Glutamatergic neuron (in vitro differentiated cells): ENCODE measurements around the gene KRT71. TPM values are rescaled to one million over a fixed set of nuclear protein-coding genes. Genes with fewer than 3 reads are reported as not detected.

Source experiments
- DNase-seq: peaks from one replicate; pipeline ENCODE4 v3.0.0; 2022
- H3K27ac Mint-ChIP-seq: one replicate; pipeline ENCODE4 v1.8.0; 2020; ENCODE audit warnings: mild to moderate bottlenecking, mixed read lengths, inconsistent platforms; ENCODE audit not compliant: unreplicated experiment
- H3K27me3 Mint-ChIP-seq: one replicate; pipeline ENCODE4 v1.8.0; 2020; ENCODE audit warnings: mild to moderate bottlenecking, moderate library complexity, mixed read lengths, inconsistent platforms; ENCODE audit not compliant: unreplicated experiment
- H3K36me3 Mint-ChIP-seq: one replicate; pipeline ENCODE4 v1.8.0; 2020; ENCODE audit warnings: mild to moderate bottlenecking, mixed read lengths, inconsistent platforms; ENCODE audit not compliant: unreplicated experiment
- H3K4me1 Mint-ChIP-seq: one replicate; pipeline ENCODE4 v1.8.0; 2020; ENCODE audit warnings: mild to moderate bottlenecking, low read depth, mixed read lengths, inconsistent platforms; ENCODE audit not compliant: unreplicated experiment
- H3K4me3 Mint-ChIP-seq: one replicate; pipeline ENCODE4 v1.8.0; 2020; ENCODE audit warnings: mild to moderate bottlenecking, mixed read lengths, inconsistent platforms; ENCODE audit not compliant: unreplicated experiment
- H3K9me3 Mint-ChIP-seq: one replicate; pipeline ENCODE4 v1.8.0; 2020; ENCODE audit warnings: mild to moderate bottlenecking, moderate library complexity, mixed read lengths, inconsistent platforms; ENCODE audit not compliant: unreplicated experiment
- CTCF ChIP-seq: fragments of 200-600 bp; sonication (generic); IDR thresholded peaks from one replicate; pipeline ENCODE4 v1.5.0; 2021; ENCODE audit not compliant: partially characterized antibody, unreplicated experiment
- total RNA-seq: library from RNA; stranded (reverse); fragmentation: NEBNext Ultra II Directional; extraction: Animal tissue kit (Norgen Biotek cat#: 25700); gene quantifications from one replicate; pipeline ENCODE4 v1.2.1, GENCODE V29; 2021; ENCODE audit not compliant: unreplicated experiment

KRT71 gene
- total RNA-seq, 1 donor from 2014 or later = not detected

GRCh38 chr12:52585946-52586345 lies 33.0 kb upstream of the KRT71 start:
- Mint-ChIP-seq H3K27ac (no peak overlapping the region), H3K4me1 (no peaks in the 10 kb centered on the region), H3K27me3 (peaks cover 2% of the 10 kb centered on the region), H3K4me3 (no peak overlapping the region), H3K36me3 (peaks cover 5% of the 10 kb centered on the region), H3K9me3 (peaks cover 1% of the 10 kb centered on the region)
- TF ChIP-seq CTCF = no peak
- DNase-seq = no peak

- H3K4me1 Mint-ChIP-seq = no peaks in the 10 kb centered on the region
Observed at GRCh38 chr12:52585066-52585465, 32.1 kb upstream of the KRT71 start.

GRCh38 chr12:52584156-52584682 lies 31.3 kb upstream of the KRT71 start:
- H3K27me3 Mint-ChIP-seq = peaks cover 2% of the 10 kb centered on the region
- H3K36me3 Mint-ChIP-seq = no peaks in the 10 kb centered on the region
- no peak for DNase-seq
- H3K4me3 Mint-ChIP-seq = no peak overlapping the region
- no peaks in the 10 kb centered on the region for H3K4me1 Mint-ChIP-seq
- H3K9me3 Mint-ChIP-seq = no peaks in the 10 kb centered on the region
- TF ChIP-seq CTCF = no peak
- H3K27ac Mint-ChIP-seq = no peak overlapping the region

More at GRCh38 chr12:52585066-52585465, 32.1 kb upstream of the KRT71 start:
- H3K27me3 Mint-ChIP-seq = peaks cover 2% of the 10 kb centered on the region
- H3K27ac Mint-ChIP-seq = no peak overlapping the region
- DNase-seq = no peak
- no peaks in the 10 kb centered on the region for H3K36me3 Mint-ChIP-seq
- H3K9me3 Mint-ChIP-seq = no peaks in the 10 kb centered on the region
- H3K4me3 Mint-ChIP-seq = no peak overlapping the region
- no peak for TF ChIP-seq CTCF

GRCh38 chr12:52582971-52583456 lies 30.1 kb upstream of the KRT71 start:
- peak; percentile 66 for DNase-seq
- no peaks in the 10 kb centered on the region for H3K36me3 Mint-ChIP-seq
- no peaks in the 10 kb centered on the region for H3K9me3 Mint-ChIP-seq
- peak; percentile 53 for TF ChIP-seq CTCF
- no peak overlapping the region for H3K27ac Mint-ChIP-seq
- H3K4me1 Mint-ChIP-seq = no peaks in the 10 kb centered on the region
- peaks cover 2% of the 10 kb centered on the region for H3K27me3 Mint-ChIP-seq
- H3K4me3 Mint-ChIP-seq = no peak overlapping the region

GRCh38 chr12:52582486-52582885 lies 29.5 kb upstream of the KRT71 start:
- H3K9me3 Mint-ChIP-seq = no peaks in the 10 kb centered on the region
- H3K4me3 Mint-ChIP-seq = no peak overlapping the region
- H3K27ac Mint-ChIP-seq = no peak overlapping the region
- DNase-seq = no peak
- no peaks in the 10 kb centered on the region for H3K36me3 Mint-ChIP-seq
- H3K4me1 Mint-ChIP-seq = no peaks in the 10 kb centered on the region
- peaks cover 2% of the 10 kb centered on the region for H3K27me3 Mint-ChIP-seq
- no peak for TF ChIP-seq CTCF
